B cell (primary cell): ENCODE results near the gene CST9. TPM values are rescaled to one million over a fixed set of nuclear protein-coding genes. Genes with fewer than 3 reads are reported as not detected.

Experiments used
- ATAC-seq: fragments of 200-7000 bp; cut with Tn5 transposase; one replicate; pipeline ENCODE4 v1.10.0; 2021; ENCODE audit warnings: low read depth, mild to moderate bottlenecking, moderate number of reproducible peaks, moderate library complexity
- CTCF ChIA-PET: fragments of 350-600 bp; sonication (Branson Sonifier 250); formaldehyde crosslinking; loops from one replicate; lab custom pipeline; 2021; ENCODE audit warnings: antibody characterized with exemption, inconsistent platforms; lab: Charles Lee
- POLR2A ChIA-PET: fragments of 350-600 bp; sonication (Branson Sonifier 250); formaldehyde crosslinking; loops from one replicate; lab custom pipeline; 2021; ENCODE audit warnings: antibody characterized with exemption; lab: Charles Lee
- DNase-seq: peaks from one replicate; pipeline ENCODE4 v3.0.0; 2013
- H2AFZ ChIP-seq: 2 replicates; pipeline ENCODE4 v1.6.1; 2012; ENCODE audit warnings: mild to moderate bottlenecking, low read depth, low read length; ENCODE audit not compliant: insufficient read depth, poor library complexity, severe bottlenecking
- H3K27ac ChIP-seq, 2 donors: 1 replicate in 1 of 2; 2 replicates in 1 of 2; pipeline ENCODE4 v1.5.1; 2012 to 2013; ENCODE audit warnings: low read length in 2 of 2, mild to moderate bottlenecking in 2 of 2, moderate library complexity in 1 of 2
- H3K27me3 ChIP-seq, 4 experiments: fragments of 200-600 bp in 1 of 4; sonication (generic) in 1 of 4; replicated peaks in 1 of 4; 1 replicate in 2 of 4; 2 replicates in 2 of 4; pipeline versions ENCODE4 v1.6.1 to v1.7.0; 2013 to 2016; ENCODE audit warnings: low read length in 3 of 4, mild to moderate bottlenecking in 2 of 4, mixed read lengths in 1 of 4, moderate library complexity in 1 of 4; ENCODE audit not compliant: insufficient read depth in 4 of 4, control insufficient read depth in 3 of 4; ENCODE audit errors: control extremely low read depth in 1 of 4
- H3K36me3 ChIP-seq, 2 experiments: replicated peaks in 1 of 2; 1 replicate in 1 of 2; 2 replicates in 1 of 2; pipeline versions ENCODE4 v1.6.1 to v1.7.1; 2013; ENCODE audit warnings: low read length in 1 of 2; ENCODE audit not compliant: insufficient read depth in 2 of 2, control insufficient read depth in 1 of 2; ENCODE audit errors: control extremely low read depth in 1 of 2, extremely low read depth in 1 of 2
- H3K4me1 ChIP-seq, 2 donors: fragments of 200-600 bp in 1 of 2; sonication (generic) in 1 of 2; 1 replicate in 1 of 2; 2 replicates in 1 of 2; pipeline versions ENCODE4 v1.5.1 to v1.6.1; 2013 to 2017; ENCODE audit warnings: low read length in 2 of 2; ENCODE audit not compliant: control insufficient read depth in 2 of 2, insufficient read depth in 2 of 2
- H3K4me2 ChIP-seq: replicated peaks from 2 replicates; pipeline ENCODE3; 2012; ENCODE audit warnings: mild to moderate bottlenecking, low read depth, low read length; ENCODE audit not compliant: poor library complexity, severe bottlenecking
- H3K4me3 ChIP-seq, 5 experiments: fragments of 200-600 bp in 1 of 5; sonication (generic) in 1 of 5; 1 replicate in 3 of 5; 2 replicates in 2 of 5; pipeline versions ENCODE4 v1.5.1 to v1.7.0; 2011 to 2016; ENCODE audit warnings: low read length in 4 of 5, mild to moderate bottlenecking in 4 of 5, low read depth in 2 of 5, control low read depth in 1 of 5, moderate library complexity in 1 of 5; ENCODE audit not compliant: insufficient read depth in 1 of 5; ENCODE audit errors: control extremely low read depth in 1 of 5, extremely low read depth in 1 of 5
- H3K79me2 ChIP-seq: fragments of 200-600 bp; sonication (generic); one replicate; pipeline ENCODE4 v1.6.0; 2016; ENCODE audit warnings: low read length; ENCODE audit not compliant: control insufficient read depth, insufficient read depth
- H3K9ac ChIP-seq: fragments of 200-600 bp; sonication (generic); 2 replicates; pipeline ENCODE4 v1.6.1; 2017; ENCODE audit warnings: mild to moderate bottlenecking, low read length, moderate library complexity
- H3K9me3 ChIP-seq, 3 donors: one replicate each; pipeline versions ENCODE4 v1.6.1 to v1.7.1; 2013; ENCODE audit warnings: low read length in 2 of 3; ENCODE audit not compliant: control insufficient read depth in 2 of 3, insufficient read depth in 1 of 3; ENCODE audit errors: control extremely low read depth in 1 of 3
- H4K20me1 ChIP-seq: 2 replicates; pipeline ENCODE4 v1.6.0; 2012; ENCODE audit warnings: mild to moderate bottlenecking, low read length; ENCODE audit not compliant: insufficient read depth, control insufficient read depth, poor library complexity, severe bottlenecking
- H3K27ac Mint-ChIP-seq: one replicate; pipeline ENCODE4 v1.8.0; 2021; ENCODE audit warnings: mixed read lengths
- H3K27me3 Mint-ChIP-seq: one replicate; pipeline ENCODE4 v1.8.0; 2021; ENCODE audit warnings: mixed read lengths
- H3K4me1 Mint-ChIP-seq: one replicate; pipeline ENCODE4 v1.8.0; 2021; ENCODE audit warnings: mixed read lengths
- H3K4me3 Mint-ChIP-seq: one replicate; pipeline ENCODE4 v1.8.0; 2021; ENCODE audit warnings: mixed read lengths
- H3K9me3 Mint-ChIP-seq: one replicate; pipeline ENCODE4 v1.8.0; 2022; ENCODE audit warnings: mixed read lengths; ENCODE audit not compliant: insufficient read depth
- EZH2 ChIP-seq: IDR thresholded peaks from 2 replicates; pipeline ENCODE4 v1.6.1; 2012; ENCODE audit warnings: borderline replicate concordance, low read depth, mild to moderate bottlenecking, moderate library complexity, low read length; ENCODE audit not compliant: insufficient read depth, poor library complexity, severe bottlenecking
- WGBS: methylation state at CpG from one replicate; pipeline ENCODE4 v1.1.5; 2013; ENCODE audit warnings: missing lambda C conversion rate; ENCODE audit not compliant: insufficient coverage; 5-methylcytosine and 5-hydroxymethylcytosine counted together
- intact Hi-C: fragments of 100-400 bp; cut with micrococcal nuclease; formaldehyde crosslinking; loops from one replicate; pipeline ENCODE4 v1.10.0; 2022
- polyA plus RNA-seq: library from polyadenylated mRNA; depleted of rRNA; stranded (reverse); fragments of >200 nt; gene quantifications from 2 replicates; pipeline ENCODE4 v1.2.3, GENCODE V29; 2012
- total RNA-seq, 2 donors: library from RNA; stranded (reverse); fragments of 120-200 nt in 1 of 2; gene quantifications; 1 replicate in 1 of 2; 2 replicates in 1 of 2; pipeline versions ENCODE4 v1.2.3 to v1.2.4, GENCODE V29; 2013 to 2022
- TF ChIP-seq, protein P1 (sequence below): fragments of 200-600 bp; IDR thresholded peaks from one replicate; pipeline ENCODE4 v1.8.0; 2022; ENCODE audit warnings: antibody characterized with exemption, mild to moderate bottlenecking

The CST9 gene
- total and polyA plus RNA-seq, 2 donors (not counting 1 experiment from before 2014, with no cell fraction given), result not detected

DNA sequence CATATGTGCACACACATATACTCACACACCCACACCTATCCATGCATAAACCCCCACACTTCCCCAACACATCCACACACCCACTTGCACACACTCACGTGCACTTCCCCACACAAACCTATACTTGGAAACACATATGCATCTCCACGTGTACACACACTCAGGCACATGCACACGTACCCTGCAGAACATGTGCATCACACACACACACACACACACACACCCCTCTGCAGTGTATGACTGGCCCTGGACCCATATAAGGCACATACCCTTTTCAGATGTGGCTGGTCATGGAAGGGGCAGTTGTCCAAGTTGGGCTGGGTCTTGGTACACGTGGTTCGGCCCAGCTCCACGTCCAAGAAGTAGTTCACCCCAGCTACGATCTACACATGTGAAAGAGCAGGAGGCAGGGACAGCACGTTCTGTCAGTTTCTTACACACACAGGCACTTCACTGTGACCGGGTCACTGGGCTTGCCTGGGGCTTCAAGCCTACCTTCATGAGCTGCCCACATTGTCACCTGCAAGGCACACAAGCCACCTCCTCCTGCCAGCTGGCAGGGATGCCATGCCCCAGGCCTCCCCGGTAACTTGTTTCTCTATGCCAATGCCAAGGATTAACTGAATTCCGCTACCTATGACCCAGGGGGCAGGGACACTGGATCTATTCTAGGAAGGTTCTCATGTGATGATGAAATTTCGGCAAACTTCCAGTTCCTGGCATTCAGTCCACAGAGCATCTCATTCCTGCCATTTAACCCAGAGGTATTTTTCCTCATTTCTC is 29.5 kb upstream of the CST9 start:
- Mint-ChIP-seq H3K27me3 (peaks cover 22% of the 10 kb centered on the region), H3K4me3 (no peak overlapping the region), H3K9me3 (no peaks in the 10 kb centered on the region), H3K4me1 (peaks cover 10% of the 10 kb centered on the region), H3K27ac (no peak overlapping the region)
- WGBS, result 83% methylated on average over 9 of the region's 12 CpGs
- Histone ChIP-seq H3K4me1 (no peaks in the 10 kb centered on the region), H4K20me1 (no peaks in the 10 kb centered on the region), H3K4me2 (no peak overlapping the region), H3K79me2 (no peaks in the 10 kb centered on the region), H3K9ac (no peak overlapping the region), H2AFZ (no peak overlapping the region), H3K27me3 (peaks cover 0 to 4% (median 0%) of the 10 kb centered on the region in 4 experiments), H3K4me3 (no peak overlapping the region), H3K27ac (no peak overlapping the region), H3K9me3 (no peaks in the 10 kb centered on the region), H3K36me3 (no peaks in the 10 kb centered on the region)
- ChIA-PET CTCF (no interaction called here), POLR2A (no interaction called here)
- ATAC-seq (no peak), DNase-seq (no peak)
- TF ChIP-seq EZH2, result no peak
- TF ChIP-seq, protein P1, sequence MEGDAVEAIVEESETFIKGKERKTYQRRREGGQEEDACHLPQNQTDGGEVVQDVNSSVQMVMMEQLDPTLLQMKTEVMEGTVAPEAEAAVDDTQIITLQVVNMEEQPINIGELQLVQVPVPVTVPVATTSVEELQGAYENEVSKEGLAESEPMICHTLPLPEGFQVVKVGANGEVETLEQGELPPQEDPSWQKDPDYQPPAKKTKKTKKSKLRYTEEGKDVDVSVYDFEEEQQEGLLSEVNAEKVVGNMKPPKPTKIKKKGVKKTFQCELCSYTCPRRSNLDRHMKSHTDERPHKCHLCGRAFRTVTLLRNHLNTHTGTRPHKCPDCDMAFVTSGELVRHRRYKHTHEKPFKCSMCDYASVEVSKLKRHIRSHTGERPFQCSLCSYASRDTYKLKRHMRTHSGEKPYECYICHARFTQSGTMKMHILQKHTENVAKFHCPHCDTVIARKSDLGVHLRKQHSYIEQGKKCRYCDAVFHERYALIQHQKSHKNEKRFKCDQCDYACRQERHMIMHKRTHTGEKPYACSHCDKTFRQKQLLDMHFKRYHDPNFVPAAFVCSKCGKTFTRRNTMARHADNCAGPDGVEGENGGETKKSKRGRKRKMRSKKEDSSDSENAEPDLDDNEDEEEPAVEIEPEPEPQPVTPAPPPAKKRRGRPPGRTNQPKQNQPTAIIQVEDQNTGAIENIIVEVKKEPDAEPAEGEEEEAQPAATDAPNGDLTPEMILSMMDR, result no peak
- intact Hi-C loops, result no loop called here

DNA sequence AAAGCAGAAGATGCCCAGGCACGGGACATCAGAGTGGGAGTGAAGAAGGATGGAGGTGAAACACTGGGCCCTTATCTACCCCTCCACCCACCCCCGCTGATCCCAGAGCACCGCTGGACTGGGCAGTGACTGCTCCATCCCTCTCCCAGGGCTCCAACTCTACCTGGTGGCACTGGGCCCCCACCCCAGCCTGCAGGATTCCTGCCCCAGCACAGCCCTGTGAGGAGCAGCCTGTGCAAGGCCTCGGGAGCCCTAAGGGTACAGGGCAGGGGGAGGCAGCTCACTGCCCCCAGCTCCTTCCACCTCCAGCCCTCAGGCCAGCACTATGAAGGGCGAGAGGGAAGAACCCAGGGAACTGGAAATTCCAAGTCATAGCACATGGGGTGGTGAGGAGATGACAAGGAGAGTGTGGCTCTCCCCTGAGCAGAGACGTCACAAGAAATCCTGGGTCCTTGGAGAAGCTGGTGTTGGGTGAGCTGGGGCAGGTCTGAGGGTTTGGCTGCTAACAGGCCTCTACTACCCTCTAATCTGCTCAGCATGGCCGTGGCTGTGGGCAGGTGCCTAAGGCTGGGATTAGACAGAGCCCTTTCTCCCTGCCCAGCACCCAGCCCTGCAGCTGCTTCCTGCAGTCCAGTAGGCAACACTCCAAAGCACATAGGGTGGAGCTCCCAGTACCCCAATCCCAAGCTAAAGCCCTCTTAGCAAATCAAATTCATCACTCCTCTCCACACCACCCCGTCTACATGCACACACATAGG is 28.5 kb upstream of the CST9 start:
- peaks cover 19% of the 10 kb centered on the region for H3K27me3 Mint-ChIP-seq
- H3K4me1 ChIP-seq, result no peaks in the 10 kb centered on the region
- H2AFZ ChIP-seq, result no peak overlapping the region
- H3K9me3 ChIP-seq, result peaks cover 0 to under 1% (median 0%) of the 10 kb centered on the region in 3 donors
- no peaks in the 10 kb centered on the region for H4K20me1 ChIP-seq
- intact Hi-C loops, result no loop called here
- no peak overlapping the region for H3K27ac Mint-ChIP-seq
- no peak overlapping the region for H3K4me2 ChIP-seq
- no peak for ATAC-seq
- no peaks in the 10 kb centered on the region for H3K79me2 ChIP-seq
- no peaks in the 10 kb centered on the region for H3K9me3 Mint-ChIP-seq
- no peak overlapping the region for H3K4me3 Mint-ChIP-seq
- H3K4me3 ChIP-seq, result no peak overlapping the region
- CTCF ChIA-PET, result no interaction called here
- peaks cover 0 to 4% (median 0%) of the 10 kb centered on the region in 4 experiments for H3K27me3 ChIP-seq
- H3K9ac ChIP-seq, result no peak overlapping the region
- H3K36me3 ChIP-seq, result no peaks in the 10 kb centered on the region
- POLR2A ChIA-PET, result no interaction called here
- TF ChIP-seq EZH2, result no peak
- TF ChIP-seq, protein P1, result no peak
- H3K27ac ChIP-seq, result no peak overlapping the region
- DNase-seq, result no peak
- peaks cover 8% of the 10 kb centered on the region for H3K4me1 Mint-ChIP-seq
- 70% methylated on average over 5 of the region's 8 CpGs for WGBS
